ENCODE measurements around the gene OR10J5. TPM values are rescaled to one million over a fixed set of nuclear protein-coding genes. Genes with fewer than 3 reads are reported as not detected.

OR10J5 gene
- total and polyA plus RNA-seq, 2 experiments from 2014 or later, result not detected

DNA sequence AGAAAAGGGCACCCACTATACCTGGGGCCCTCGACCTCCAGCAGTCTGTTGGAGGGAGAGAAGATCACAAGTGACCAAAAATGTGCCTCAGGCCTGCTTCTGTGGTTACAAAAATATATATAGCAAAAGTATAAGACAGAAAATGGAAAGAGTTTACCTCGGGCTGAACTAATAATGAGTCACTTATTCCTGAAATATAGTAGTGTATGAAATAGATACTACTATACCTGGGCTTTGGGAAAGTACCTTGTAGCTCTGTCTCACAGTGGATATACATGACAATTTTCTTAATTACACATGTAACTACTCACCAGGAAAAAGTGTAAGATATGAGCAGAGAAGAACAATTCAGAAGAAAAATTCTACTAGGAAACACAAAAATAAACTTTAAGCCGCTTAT lies 44.5 kb upstream of the OR10J5 start:
- Histone ChIP-seq H4K20me1 (replicated peaks; ENCODE audit: insufficient read depth) (no peaks in the 10 kb centered on the region), H3K27ac (ENCODE audit: low read depth) (no peak overlapping the region), H2AFZ (no peak overlapping the region), H3K4me3 (no peak overlapping the region), H3K79me2 (replicated peaks; ENCODE audit: insufficient read depth) (no peaks in the 10 kb centered on the region), H3K4me1 (ENCODE audit: insufficient read depth) (no peaks in the 10 kb centered on the region), H3F3A (replicated peaks; ENCODE audit: low read depth) (no peaks in the 10 kb centered on the region), H3K36me3 (ENCODE audit: insufficient read depth) (no peaks in the 10 kb centered on the region), H3K9me2 (ENCODE audit: insufficient read depth) (peaks cover 5% of the 10 kb centered on the region; the same call in 1 of the 2 replicates), H3K4me2 (no peak overlapping the region), H3K27me3 (ENCODE audit: insufficient read depth) (no peaks in the 10 kb centered on the region)
- no peaks in the 10 kb centered on the region for H3K27me3 Mint-ChIP-seq (ENCODE audit: insufficient read depth, low read depth, poor library complexity)
- TF ChIP-seq NANOG (IDR thresholded peaks at IDR 0.05; ENCODE audit: borderline replicate concordance), result no peak
- TF ChIP-seq JUNB (IDR thresholded peaks at IDR 0.05; ENCODE audit: unreplicated experiment), result no peak
- no peak for TF ChIP-seq EZH2 (IDR thresholded peaks at IDR 0.05; ENCODE audit: low read depth, unreplicated experiment)
- no peak for TF ChIP-seq EZH2phosphoT487 (IDR thresholded peaks at IDR 0.05; ENCODE audit: unreplicated experiment)
- no peak for TF ChIP-seq STAT1 (IDR thresholded peaks at IDR 0.05; ENCODE audit: unreplicated experiment)
- TF ChIP-seq, protein P1, sequence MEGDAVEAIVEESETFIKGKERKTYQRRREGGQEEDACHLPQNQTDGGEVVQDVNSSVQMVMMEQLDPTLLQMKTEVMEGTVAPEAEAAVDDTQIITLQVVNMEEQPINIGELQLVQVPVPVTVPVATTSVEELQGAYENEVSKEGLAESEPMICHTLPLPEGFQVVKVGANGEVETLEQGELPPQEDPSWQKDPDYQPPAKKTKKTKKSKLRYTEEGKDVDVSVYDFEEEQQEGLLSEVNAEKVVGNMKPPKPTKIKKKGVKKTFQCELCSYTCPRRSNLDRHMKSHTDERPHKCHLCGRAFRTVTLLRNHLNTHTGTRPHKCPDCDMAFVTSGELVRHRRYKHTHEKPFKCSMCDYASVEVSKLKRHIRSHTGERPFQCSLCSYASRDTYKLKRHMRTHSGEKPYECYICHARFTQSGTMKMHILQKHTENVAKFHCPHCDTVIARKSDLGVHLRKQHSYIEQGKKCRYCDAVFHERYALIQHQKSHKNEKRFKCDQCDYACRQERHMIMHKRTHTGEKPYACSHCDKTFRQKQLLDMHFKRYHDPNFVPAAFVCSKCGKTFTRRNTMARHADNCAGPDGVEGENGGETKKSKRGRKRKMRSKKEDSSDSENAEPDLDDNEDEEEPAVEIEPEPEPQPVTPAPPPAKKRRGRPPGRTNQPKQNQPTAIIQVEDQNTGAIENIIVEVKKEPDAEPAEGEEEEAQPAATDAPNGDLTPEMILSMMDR (conservative IDR thresholded peaks at IDR 0.05; ENCODE audit: low read depth in 2 of 2), result no peak
- TF ChIP-seq CREB1 (CRISPR knock-in tag; IDR thresholded peaks at IDR 0.05; ENCODE audit: low read depth), result no peak
- no peak for TF ChIP-seq POLR2AphosphoS5 (IDR thresholded peaks at IDR 0.05; ENCODE audit: low read depth)
- no peak for TF ChIP-seq ZNF114 (CRISPR knock-in tag; IDR thresholded peaks at IDR 0.05)
- TF ChIP-seq ZNF331 (CRISPR knock-in tag; IDR thresholded peaks at IDR 0.05; ENCODE audit: low read depth), result no peak
- TF ChIP-seq, protein P2, sequence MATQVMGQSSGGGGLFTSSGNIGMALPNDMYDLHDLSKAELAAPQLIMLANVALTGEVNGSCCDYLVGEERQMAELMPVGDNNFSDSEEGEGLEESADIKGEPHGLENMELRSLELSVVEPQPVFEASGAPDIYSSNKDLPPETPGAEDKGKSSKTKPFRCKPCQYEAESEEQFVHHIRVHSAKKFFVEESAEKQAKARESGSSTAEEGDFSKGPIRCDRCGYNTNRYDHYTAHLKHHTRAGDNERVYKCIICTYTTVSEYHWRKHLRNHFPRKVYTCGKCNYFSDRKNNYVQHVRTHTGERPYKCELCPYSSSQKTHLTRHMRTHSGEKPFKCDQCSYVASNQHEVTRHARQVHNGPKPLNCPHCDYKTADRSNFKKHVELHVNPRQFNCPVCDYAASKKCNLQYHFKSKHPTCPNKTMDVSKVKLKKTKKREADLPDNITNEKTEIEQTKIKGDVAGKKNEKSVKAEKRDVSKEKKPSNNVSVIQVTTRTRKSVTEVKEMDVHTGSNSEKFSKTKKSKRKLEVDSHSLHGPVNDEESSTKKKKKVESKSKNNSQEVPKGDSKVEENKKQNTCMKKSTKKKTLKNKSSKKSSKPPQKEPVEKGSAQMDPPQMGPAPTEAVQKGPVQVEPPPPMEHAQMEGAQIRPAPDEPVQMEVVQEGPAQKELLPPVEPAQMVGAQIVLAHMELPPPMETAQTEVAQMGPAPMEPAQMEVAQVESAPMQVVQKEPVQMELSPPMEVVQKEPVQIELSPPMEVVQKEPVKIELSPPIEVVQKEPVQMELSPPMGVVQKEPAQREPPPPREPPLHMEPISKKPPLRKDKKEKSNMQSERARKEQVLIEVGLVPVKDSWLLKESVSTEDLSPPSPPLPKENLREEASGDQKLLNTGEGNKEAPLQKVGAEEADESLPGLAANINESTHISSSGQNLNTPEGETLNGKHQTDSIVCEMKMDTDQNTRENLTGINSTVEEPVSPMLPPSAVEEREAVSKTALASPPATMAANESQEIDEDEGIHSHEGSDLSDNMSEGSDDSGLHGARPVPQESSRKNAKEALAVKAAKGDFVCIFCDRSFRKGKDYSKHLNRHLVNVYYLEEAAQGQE (IDR thresholded peaks at IDR 0.05; ENCODE audit: unreplicated experiment), result no peak
- TF ChIP-seq, protein P3, sequence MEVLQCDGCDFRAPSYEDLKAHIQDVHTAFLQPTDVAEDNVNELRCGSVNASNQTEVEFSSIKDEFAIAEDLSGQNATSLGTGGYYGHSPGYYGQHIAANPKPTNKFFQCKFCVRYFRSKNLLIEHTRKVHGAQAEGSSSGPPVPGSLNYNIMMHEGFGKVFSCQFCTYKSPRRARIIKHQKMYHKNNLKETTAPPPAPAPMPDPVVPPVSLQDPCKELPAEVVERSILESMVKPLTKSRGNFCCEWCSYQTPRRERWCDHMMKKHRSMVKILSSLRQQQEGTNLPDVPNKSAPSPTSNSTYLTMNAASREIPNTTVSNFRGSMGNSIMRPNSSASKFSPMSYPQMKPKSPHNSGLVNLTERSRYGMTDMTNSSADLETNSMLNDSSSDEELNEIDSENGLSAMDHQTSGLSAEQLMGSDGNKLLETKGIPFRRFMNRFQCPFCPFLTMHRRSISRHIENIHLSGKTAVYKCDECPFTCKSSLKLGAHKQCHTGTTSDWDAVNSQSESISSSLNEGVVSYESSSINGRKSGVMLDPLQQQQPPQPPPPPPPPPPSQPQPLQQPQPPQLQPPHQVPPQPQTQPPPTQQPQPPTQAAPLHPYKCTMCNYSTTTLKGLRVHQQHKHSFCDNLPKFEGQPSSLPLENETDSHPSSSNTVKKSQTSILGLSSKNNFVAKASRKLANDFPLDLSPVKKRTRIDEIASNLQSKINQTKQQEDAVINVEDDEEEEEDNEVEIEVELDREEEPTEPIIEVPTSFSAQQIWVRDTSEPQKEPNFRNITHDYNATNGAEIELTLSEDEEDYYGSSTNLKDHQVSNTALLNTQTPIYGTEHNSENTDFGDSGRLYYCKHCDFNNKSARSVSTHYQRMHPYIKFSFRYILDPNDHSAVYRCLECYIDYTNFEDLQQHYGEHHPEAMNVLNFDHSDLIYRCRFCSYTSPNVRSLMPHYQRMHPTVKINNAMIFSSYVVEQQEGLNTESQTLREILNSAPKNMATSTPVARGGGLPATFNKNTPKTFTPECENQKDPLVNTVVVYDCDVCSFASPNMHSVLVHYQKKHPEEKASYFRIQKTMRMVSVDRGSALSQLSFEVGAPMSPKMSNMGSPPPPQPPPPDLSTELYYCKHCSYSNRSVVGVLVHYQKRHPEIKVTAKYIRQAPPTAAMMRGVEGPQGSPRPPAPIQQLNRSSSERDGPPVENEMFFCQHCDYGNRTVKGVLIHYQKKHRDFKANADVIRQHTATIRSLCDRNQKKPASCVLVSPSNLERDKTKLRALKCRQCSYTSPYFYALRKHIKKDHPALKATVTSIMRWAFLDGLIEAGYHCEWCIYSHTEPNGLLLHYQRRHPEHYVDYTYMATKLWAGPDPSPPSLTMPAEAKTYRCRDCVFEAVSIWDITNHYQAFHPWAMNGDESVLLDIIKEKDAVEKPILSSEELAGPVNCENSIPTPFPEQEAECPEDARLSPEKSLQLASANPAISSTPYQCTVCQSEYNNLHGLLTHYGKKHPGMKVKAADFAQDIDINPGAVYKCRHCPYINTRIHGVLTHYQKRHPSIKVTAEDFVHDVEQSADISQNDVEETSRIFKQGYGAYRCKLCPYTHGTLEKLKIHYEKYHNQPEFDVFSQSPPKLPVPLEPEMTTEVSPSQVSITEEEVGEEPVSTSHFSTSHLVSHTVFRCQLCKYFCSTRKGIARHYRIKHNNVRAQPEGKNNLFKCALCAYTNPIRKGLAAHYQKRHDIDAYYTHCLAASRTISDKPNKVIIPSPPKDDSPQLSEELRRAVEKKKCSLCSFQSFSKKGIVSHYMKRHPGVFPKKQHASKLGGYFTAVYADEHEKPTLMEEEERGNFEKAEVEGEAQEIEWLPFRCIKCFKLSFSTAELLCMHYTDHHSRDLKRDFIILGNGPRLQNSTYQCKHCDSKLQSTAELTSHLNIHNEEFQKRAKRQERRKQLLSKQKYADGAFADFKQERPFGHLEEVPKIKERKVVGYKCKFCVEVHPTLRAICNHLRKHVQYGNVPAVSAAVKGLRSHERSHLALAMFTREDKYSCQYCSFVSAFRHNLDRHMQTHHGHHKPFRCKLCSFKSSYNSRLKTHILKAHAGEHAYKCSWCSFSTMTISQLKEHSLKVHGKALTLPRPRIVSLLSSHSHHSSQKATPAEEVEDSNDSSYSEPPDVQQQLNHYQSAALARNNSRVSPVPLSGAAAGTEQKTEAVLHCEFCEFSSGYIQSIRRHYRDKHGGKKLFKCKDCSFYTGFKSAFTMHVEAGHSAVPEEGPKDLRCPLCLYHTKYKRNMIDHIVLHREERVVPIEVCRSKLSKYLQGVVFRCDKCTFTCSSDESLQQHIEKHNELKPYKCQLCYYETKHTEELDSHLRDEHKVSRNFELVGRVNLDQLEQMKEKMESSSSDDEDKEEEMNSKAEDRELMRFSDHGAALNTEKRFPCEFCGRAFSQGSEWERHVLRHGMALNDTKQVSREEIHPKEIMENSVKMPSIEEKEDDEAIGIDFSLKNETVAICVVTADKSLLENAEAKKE (CRISPR knock-in tag; IDR thresholded peaks at IDR 0.05), result no peak
- TF ChIP-seq, protein P4, sequence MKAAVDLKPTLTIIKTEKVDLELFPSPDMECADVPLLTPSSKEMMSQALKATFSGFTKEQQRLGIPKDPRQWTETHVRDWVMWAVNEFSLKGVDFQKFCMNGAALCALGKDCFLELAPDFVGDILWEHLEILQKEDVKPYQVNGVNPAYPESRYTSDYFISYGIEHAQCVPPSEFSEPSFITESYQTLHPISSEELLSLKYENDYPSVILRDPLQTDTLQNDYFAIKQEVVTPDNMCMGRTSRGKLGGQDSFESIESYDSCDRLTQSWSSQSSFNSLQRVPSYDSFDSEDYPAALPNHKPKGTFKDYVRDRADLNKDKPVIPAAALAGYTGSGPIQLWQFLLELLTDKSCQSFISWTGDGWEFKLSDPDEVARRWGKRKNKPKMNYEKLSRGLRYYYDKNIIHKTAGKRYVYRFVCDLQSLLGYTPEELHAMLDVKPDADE (IDR thresholded peaks at IDR 0.05), result no peak
- H3K4me1 Mint-ChIP-seq, result no peaks in the 10 kb centered on the region
- no peak overlapping the region for H3K4me3 Mint-ChIP-seq
- ATAC-seq, result no peak
- no peak overlapping the region for H3K27ac Mint-ChIP-seq
- peaks cover 15% of the 10 kb centered on the region for H3K9me3 Mint-ChIP-seq
- no peak for DNase-seq (ENCODE audit: low spot score)
- peaks cover 4% of the 10 kb centered on the region; the same call in 1 of the 3 replicates for H3K36me3 Mint-ChIP-seq (ENCODE audit: low read depth)

Measured in GM23338 (cell line).